Activated CD4-positive, alpha-beta T cell treated with anti-CD3 and anti-CD28 coated beads, Interleukin-2, Interleukin-4, amounts not matched to agents 100 ng/mL and 50 ng/mL, durations not matched to agents 16 hours and 8 hours (primary cell): ENCODE results near the gene KRTAP10-4.
"Not testable (repeated sequence)": the region's sequence is repeated elsewhere in the genome, so short reads cannot be mapped to it uniquely, and the experiment has no call there.

Source experiments
- DNase-seq: peaks from one replicate; pipeline ENCODE4 v3.0.0-alpha.2; 2020; ENCODE audit warnings: low spot score

The KRTAP10-4 gene

DNA sequence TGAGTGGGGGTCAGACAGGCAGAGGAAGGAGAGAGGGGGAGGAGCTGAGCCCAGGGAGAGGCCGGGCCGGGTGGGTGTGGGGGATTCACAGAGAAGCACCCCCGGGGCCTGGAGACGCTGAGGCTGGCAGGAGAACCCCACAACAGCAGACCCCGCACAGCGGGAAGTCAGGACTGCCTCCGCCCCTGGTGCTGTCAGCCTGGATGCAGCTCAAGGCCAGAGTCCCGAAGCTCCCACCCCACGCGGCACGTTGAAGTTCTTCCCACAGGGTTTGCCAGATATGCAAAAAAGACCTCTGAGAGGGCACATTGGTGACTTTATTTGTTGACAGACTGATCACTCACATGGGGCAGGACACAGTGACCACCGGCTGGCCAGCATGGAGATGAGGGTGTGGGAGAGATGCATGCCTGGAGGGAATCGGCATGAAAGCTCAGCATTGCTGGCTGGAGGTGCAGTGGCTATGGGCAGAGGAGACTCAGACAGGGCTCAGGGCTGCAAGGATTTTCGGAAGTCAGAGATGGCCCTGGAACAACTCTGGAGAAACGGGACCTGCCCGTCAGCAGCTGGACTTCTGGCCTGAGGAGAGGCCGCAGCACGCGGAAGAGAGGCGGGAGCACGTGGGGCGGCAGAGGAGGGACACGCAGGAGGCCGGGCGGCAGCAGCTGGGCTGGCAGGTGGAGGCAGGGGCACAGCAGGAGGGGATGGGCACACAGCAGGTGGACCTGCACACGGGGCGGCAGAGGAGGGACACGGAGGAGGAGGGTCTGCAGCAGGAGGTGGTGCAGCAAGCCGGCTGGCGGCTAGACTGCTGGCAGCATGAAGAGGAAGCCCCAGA is 15.8 kb upstream of the KRTAP10-4 start:
- DNase-seq: no peak

DNA sequence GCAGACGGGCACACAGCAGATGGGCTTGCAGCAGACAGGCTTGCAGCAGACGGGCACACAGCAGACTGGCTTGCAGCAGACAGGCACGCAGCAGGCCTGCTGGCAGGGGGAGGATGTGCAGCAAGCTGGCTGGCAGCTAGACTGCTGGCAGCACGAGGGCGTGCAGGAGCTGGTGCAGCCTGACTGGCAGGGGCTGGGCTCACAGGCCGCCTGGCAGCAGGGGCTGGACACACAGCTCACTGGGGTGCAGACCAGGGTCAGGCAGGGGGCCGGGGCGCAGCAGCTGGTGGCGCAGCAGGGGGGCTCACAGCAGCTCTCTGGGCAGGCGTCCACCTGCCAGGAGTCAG is 15.2 kb upstream of the KRTAP10-4 start:
- not testable (repeated sequence) for DNase-seq

- no peak for DNase-seq
These were observed 14.8 kb upstream of the KRTAP10-4 start, which contains the start of gene KRTAP10-3 for GRCh38 chr21:44558695-44559094. Gene KRTAP10-3, minus strand, starts transcription at chr21:44558795. Its CDS starts 80 bp downstream, at chr21:44558715.

DNA sequence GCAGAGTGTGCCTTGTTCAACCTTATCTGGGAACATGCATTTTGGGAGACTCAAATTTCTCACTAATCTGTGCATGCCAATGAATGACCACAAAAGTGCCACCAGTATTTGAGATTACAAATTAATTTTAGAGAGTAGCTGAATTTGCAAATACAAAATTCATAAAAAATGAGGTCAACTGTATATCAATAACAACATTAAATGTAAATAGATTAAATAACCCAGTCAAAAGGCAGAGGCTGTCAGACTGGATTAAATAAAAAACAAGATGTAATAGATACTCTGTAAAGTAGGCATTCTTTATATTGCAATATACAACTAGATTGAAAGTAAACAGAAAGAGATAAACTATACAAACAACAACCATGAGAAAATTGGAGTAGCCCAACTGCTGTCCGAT is 9.4 kb upstream of the KRTAP10-4 start:
- DNase-seq: no peak

GRCh38 chr21:44564886-44565598 is 8.5 kb upstream of the KRTAP10-4 start:
- no peak for DNase-seq

GRCh38 chr21:44566403-44566802 is 7.1 kb upstream of the KRTAP10-4 start:
- DNase-seq: no peak

DNA sequence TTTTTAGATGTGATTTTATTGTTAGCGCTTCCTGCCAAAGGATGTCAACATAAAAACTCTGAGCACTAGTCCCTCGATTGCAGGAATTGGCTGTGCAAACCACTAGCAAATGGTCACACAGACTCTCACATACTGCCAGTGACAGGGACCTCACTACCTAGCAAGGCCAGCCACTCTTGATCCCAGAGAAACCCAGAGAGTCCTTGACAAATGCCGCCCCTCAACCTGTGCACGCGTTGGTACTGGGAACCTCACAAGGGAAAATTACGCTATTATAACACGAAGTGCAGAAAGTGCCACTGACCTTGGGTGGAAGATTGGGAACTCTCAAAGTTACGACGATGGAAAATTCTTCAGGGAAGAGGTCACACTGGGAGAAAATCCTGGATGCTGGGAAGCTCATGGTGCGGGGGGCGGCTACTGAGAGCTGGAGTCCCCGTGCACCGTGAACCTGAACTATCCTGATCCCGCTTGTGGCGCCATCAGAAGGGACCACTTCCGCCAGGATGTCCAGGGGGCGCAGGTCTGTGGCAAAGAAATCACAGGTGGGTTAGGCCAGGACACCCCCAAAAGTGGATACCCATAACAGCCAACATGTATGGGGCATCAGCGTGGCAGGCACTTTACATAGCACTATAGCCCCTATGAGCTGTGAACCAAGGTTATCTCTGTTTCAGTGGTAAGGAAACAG is 5.9 kb upstream of the KRTAP10-4 start:
- DNase-seq: no peak

GRCh38 chr21:44568261-44568660 is 5.3 kb upstream of the KRTAP10-4 start:
- DNase-seq: no peak

DNA sequence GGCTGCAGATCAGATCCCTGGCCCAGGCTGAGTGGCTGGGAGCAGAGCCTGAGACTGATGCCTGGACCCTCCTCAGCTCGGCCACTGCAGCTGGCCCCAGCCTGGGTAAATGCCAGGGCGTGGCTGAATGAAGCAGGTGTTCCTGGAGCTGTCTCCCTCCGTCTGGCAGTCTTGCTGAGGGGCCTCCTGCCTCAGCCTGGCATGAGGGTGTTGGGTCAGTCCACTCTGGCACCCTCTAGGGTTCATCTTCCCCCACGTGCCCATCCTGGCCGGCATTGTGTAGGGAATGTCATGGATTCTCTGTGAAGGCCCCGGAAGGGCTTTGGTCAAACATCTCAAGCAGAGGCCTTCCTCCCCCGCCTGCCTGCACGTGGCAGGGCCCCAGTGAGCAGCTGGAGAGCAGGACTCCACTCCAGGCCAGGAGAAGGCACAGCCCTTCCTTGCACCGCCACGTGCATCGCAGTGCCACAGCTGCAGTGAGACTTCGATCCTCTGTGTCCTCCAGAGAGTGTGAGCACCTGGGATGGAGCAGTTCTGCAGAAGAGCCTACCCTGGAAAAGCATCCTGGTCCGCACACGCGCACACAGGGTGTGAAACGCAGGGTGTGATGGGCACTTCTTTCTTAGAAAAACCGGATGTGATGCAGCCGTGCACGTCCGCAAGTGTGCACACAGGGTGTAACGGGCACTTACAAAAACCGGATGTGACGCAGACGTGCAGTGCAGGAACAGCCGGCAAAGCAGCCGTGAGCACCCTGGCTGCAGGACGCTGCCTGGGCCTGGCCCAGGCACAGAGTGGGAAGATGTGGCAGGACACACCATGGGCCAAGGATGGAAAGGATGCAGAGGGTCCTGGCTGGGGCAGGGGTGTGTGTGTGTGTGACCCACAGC is 4.6 kb upstream of the KRTAP10-4 start:
- no peak for DNase-seq

- no peak for DNase-seq
These were observed 3.5 kb upstream of the KRTAP10-4 start for GRCh38 chr21:44569861-44570517.

GRCh38 chr21:44571296-44571695 is 2.2 kb upstream of the KRTAP10-4 start:
- DNase-seq: no peak

- no peak for DNase-seq
These were observed 1.4 kb upstream of the KRTAP10-4 start for GRCh38 chr21:44571844-44572782.

DNA sequence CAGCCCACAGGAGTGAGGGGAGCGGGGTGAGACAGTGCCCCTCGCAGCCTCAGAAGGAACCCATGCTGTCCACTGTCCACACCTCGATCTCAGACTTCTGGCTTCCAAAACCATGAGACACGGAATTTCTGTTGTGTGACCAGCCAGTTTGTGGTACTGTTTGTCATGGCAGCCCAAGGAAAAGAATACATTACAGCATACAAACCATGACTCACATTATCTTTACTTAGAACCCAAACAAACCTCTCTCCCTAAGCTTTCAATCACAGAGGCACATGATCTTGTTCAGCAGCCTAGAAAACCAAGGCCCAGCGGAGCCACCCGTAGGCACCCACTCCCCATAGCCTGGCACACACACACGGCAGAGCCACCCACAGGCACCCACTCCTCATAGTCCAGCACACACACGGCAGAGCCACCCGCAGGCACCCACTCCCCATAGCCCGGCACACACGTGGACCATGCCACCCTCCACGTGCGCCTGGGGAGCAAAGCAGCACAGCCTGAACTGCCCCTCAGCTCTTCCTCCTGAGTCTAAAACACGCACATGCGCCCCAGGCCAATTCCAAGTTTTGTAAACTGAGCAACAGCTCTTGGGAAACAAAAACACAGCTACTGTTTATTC is 458 bp upstream of the KRTAP10-4 start:
- no peak for DNase-seq

- no peak for DNase-seq
These were observed 1.2 kb downstream of the KRTAP10-4 start for GRCh38 chr21:44574457-44575306.

DNA sequence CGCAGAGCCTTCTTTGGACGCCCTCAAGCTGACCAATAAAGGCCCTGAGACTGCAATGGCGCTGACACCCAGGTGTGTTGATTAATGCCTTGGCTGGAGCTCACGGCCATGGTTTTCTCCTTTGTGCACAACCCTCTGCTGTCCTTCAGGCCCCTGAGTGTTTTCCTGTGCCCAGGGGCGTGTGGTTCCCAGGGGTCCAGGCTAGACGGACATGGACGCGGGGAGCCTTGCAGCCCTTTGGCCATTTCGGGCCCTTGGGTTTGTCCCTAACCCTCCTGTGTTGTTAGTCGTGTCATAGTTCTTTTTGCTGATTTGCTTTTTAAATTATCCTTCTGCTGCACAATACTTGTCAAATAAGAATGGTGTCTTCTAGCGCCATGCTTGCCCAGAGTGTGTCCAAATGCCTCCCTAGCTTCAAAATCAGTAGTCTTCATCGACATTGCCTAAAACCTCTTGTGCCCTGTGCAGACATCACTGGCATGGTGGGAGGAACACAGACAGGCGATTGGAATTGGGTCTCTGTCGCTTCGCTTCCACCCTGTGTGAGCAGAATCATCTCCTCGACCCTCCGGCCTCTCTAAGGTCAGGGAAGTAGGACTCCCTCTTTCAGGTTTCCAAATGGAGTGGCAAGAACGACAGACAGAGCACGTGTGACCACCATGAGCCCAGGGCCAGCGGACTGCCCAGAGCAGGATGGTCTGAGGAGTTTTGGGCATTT is 1.9 kb downstream of the KRTAP10-4 start:
- DNase-seq: no peak

DNA sequence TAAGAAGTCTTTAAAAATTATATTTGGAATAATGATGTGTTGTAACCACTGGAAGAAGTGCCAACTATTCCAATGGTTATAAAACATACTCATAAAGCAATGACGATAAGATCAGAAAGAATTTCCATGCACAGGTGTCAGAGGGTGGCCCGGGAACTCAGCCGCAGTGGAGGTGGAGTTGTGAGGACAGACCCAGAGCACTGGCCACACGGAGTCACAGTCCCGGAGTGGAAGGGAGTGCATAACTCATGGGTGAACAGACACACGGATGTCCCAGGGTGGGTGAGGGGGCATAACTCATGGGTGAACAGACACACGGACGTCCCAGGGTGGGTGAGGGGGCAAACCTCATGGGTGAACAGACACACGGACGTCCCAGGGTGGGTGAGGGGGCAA is 2.5 kb downstream of the KRTAP10-4 start:
- no peak for DNase-seq

GRCh38 chr21:44578371-44579055 is 5.0 kb downstream of the KRTAP10-4 start:
- no peak for DNase-seq
